Neural cell (in vitro differentiated cells): Measurements from ENCODE around the gene BAD. TPM values are rescaled to one million over a fixed set of nuclear protein-coding genes. Genes with fewer than 3 reads are reported as not detected.
A peak's percentile ranks its signal among the peaks of the same experiment; 100 is the strongest.

Experiments
- H2AFZ ChIP-seq: fragments of 200-600, 300-800 bp; sonication (generic), shearing (Covaris generic); 2 replicates; pipeline ENCODE4 v1.6.0; 2014; ENCODE audit warnings: low read depth, mild to moderate bottlenecking, antibody characterized with exemption, low read length, moderate library complexity
- H3F3A ChIP-seq: fragments of 200-600 bp; shearing (Covaris generic); 2 replicates; pipeline ENCODE4 v1.6.1; 2016; ENCODE audit warnings: mild to moderate bottlenecking, moderate library complexity, mixed read lengths, antibody characterized with exemption, low read length; ENCODE audit not compliant: insufficient read depth, poor library complexity, severe bottlenecking
- H3K27ac ChIP-seq: fragments of 200-600, 300-800 bp; sonication (generic), shearing (Covaris generic); 2 replicates; pipeline ENCODE4 v1.5.1; 2014; ENCODE audit warnings: mild to moderate bottlenecking, low read length, moderate library complexity
- H3K27me3 ChIP-seq: fragments of 300-800, 200-600 bp; sonication (generic), shearing (Covaris generic); 2 replicates; pipeline ENCODE4 v1.6.0; 2014; ENCODE audit warnings: mild to moderate bottlenecking, low read depth, low read length, moderate library complexity; ENCODE audit not compliant: insufficient read depth
- H3K36me3 ChIP-seq: fragments of 300-800, 200-600 bp; sonication (generic), shearing (Covaris generic); 2 replicates; pipeline ENCODE4 v1.5.1; 2014; ENCODE audit warnings: mild to moderate bottlenecking, antibody characterized with exemption, low read length, moderate library complexity; ENCODE audit not compliant: insufficient read depth
- H3K4me2 ChIP-seq: fragments of 300-800, 200-600 bp; sonication (generic), shearing (Covaris generic); 2 replicates; pipeline ENCODE4 v1.6.0; 2014; ENCODE audit warnings: mild to moderate bottlenecking, low read length
- H3K4me3 ChIP-seq: fragments of 300-800, 200-600 bp; sonication (generic), shearing (Covaris generic); 2 replicates; pipeline ENCODE4 v1.5.1; 2014; ENCODE audit warnings: mild to moderate bottlenecking, low read length, moderate library complexity
- H3K79me2 ChIP-seq: fragments of 200-600 bp; shearing (Covaris generic); replicated peaks from 2 replicates; pipeline ENCODE4 v1.6.0; 2014; ENCODE audit warnings: mild to moderate bottlenecking, low read length, moderate library complexity; ENCODE audit not compliant: insufficient read depth
- H3K9ac ChIP-seq: fragments of 300-800, 200-600 bp; sonication (generic), shearing (Covaris generic); 2 replicates; pipeline ENCODE4 v1.6.1; 2016; ENCODE audit warnings: mild to moderate bottlenecking, low read length, mixed read lengths
- H3K9me2 ChIP-seq: fragments of 200-600 bp; shearing (Covaris generic); 2 replicates; pipeline ENCODE4 v1.6.1; 2016; ENCODE audit warnings: mild to moderate bottlenecking, low read length, mixed read lengths; ENCODE audit not compliant: insufficient read depth
- H3K9me3 ChIP-seq: fragments of 200-600, 300-800 bp; sonication (generic), shearing (Covaris generic); 2 replicates; pipeline ENCODE4 v1.6.1; 2016; ENCODE audit warnings: mild to moderate bottlenecking, mixed run types, low read length, moderate library complexity, mixed read lengths
- H4K20me1 ChIP-seq: fragments of 200-600 bp; shearing (Covaris generic); 2 replicates; pipeline ENCODE4 v1.6.1; 2016; ENCODE audit warnings: mild to moderate bottlenecking, mixed run types; ENCODE audit not compliant: insufficient read depth
- EP300 ChIP-seq: fragments of 450-650 bp; conservative IDR thresholded peaks from 2 replicates; pipeline ENCODE4 v1.6.1; 2014; ENCODE audit warnings: antibody characterized with exemption, mild to moderate bottlenecking, moderate library complexity; ENCODE audit not compliant: poor library complexity, severe bottlenecking
- EZH2 ChIP-seq: fragments of 200-600, 300-800 bp; shearing (Covaris generic), sonication (generic); IDR thresholded peaks from 2 replicates; pipeline ENCODE4 v1.6.1; 2014; ENCODE audit warnings: antibody characterized with exemption, low read length, borderline replicate concordance, mild to moderate bottlenecking; ENCODE audit not compliant: insufficient read depth, poor library complexity, severe bottlenecking
- MXI1 ChIP-seq: fragments of 450-650 bp; conservative IDR thresholded peaks from 2 replicates; pipeline ENCODE4 v1.6.1; 2014; ENCODE audit warnings: antibody characterized with exemption, mild to moderate bottlenecking; ENCODE audit not compliant: poor library complexity, severe bottlenecking
- POLR2AphosphoS5 ChIP-seq: IDR thresholded peaks from 2 replicates; pipeline ENCODE4 v1.6.1; 2012
- RAD21 ChIP-seq: fragments of 450-650 bp; conservative IDR thresholded peaks from 2 replicates; pipeline ENCODE4 v1.6.1; 2014; ENCODE audit warnings: antibody characterized with exemption, mild to moderate bottlenecking, moderate library complexity
- SMC3 ChIP-seq: fragments of 450-650 bp; conservative IDR thresholded peaks from 2 replicates; pipeline ENCODE4 v1.6.1; 2014; ENCODE audit warnings: antibody characterized with exemption, mild to moderate bottlenecking, moderate library complexity; ENCODE audit not compliant: poor library complexity
- TAF1 ChIP-seq: IDR thresholded peaks from 2 replicates; pipeline ENCODE4 v1.6.1; 2012; ENCODE audit warnings: low read depth
- polyA plus RNA-seq: library from polyadenylated mRNA; depleted of rRNA; stranded (reverse); fragments of >200 nt; gene quantifications from 2 replicates; pipeline ENCODE4 v1.2.3, GENCODE V29; 2014
- TF ChIP-seq, protein P1 (sequence below): IDR thresholded peaks from 2 replicates; pipeline ENCODE4 v1.6.1; 2012; ENCODE audit warnings: borderline replicate concordance
- TF ChIP-seq, protein P2 (sequence below): fragments of 450-650 bp; IDR thresholded peaks from 2 replicates; pipeline ENCODE4 v1.5.1; 2014; ENCODE audit warnings: antibody characterized with exemption, mild to moderate bottlenecking, moderate library complexity; ENCODE audit not compliant: poor library complexity, severe bottlenecking

The BAD gene
- polyA plus RNA-seq, 1 donor from 2014 or later = 219 TPM

DNA sequence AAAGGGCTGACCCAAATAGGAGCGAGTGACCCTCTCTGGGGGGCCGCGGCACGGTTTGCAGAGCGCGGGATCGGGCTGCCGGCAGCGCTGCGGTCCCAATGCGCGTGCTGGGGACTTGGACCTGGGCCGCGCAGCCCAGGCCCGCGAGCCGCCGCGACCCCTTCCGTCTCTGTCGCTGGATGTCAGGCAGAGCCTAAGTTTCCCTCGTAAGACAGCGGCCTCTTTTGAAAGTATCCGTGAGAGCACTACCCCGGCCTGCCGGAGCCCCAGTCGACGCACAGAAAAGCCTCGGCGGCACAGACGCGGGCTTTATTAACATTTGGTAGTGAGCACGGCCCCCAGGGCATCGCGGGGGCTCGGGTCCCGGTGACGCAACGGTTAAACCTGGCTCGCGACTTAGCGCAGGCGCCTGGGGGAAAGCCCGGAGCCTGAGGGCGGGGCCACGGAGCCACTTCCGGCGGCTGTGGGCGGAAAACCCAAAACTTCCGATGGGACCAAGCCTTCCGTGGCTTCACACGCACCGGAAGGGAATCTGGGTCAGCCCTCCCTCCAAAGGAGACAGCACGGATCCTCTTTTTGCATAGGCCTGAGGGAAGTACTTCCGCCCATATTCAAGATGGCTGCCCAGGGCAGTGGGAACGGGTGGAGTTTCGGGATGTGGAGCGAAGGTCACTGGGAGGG, 14.8 kb downstream of the BAD start:
- Histone ChIP-seq H2AFZ (peak overlapping the region; percentile 45), H3K9me3 (no peaks in the 10 kb centered on the region), H3K79me2 (no peaks in the 10 kb centered on the region), H4K20me1 (no peaks in the 10 kb centered on the region), H3K36me3 (no peaks in the 10 kb centered on the region), H3K4me2 (peak overlapping the region; percentile 97), H3K9ac (peak overlapping the region; percentile 87), H3K9me2 (no peaks in the 10 kb centered on the region), H3K4me3 (peak overlapping the region; percentile 96), H3K27ac (peak overlapping the region; percentile 87), H3K27me3 (no peaks in the 10 kb centered on the region), H3F3A (peaks cover 6% of the 10 kb centered on the region)
- TF ChIP-seq EP300 (peak; percentile 39), RAD21 (peak; percentile 70), TAF1 (peak; percentile 49), SMC3 (peak; percentile 70), POLR2AphosphoS5 (peak; percentile 76), MXI1 (peak; percentile 71), EZH2 (no peak)
- TF ChIP-seq, protein P1, sequence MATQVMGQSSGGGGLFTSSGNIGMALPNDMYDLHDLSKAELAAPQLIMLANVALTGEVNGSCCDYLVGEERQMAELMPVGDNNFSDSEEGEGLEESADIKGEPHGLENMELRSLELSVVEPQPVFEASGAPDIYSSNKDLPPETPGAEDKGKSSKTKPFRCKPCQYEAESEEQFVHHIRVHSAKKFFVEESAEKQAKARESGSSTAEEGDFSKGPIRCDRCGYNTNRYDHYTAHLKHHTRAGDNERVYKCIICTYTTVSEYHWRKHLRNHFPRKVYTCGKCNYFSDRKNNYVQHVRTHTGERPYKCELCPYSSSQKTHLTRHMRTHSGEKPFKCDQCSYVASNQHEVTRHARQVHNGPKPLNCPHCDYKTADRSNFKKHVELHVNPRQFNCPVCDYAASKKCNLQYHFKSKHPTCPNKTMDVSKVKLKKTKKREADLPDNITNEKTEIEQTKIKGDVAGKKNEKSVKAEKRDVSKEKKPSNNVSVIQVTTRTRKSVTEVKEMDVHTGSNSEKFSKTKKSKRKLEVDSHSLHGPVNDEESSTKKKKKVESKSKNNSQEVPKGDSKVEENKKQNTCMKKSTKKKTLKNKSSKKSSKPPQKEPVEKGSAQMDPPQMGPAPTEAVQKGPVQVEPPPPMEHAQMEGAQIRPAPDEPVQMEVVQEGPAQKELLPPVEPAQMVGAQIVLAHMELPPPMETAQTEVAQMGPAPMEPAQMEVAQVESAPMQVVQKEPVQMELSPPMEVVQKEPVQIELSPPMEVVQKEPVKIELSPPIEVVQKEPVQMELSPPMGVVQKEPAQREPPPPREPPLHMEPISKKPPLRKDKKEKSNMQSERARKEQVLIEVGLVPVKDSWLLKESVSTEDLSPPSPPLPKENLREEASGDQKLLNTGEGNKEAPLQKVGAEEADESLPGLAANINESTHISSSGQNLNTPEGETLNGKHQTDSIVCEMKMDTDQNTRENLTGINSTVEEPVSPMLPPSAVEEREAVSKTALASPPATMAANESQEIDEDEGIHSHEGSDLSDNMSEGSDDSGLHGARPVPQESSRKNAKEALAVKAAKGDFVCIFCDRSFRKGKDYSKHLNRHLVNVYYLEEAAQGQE = no peak
- TF ChIP-seq, protein P2, sequence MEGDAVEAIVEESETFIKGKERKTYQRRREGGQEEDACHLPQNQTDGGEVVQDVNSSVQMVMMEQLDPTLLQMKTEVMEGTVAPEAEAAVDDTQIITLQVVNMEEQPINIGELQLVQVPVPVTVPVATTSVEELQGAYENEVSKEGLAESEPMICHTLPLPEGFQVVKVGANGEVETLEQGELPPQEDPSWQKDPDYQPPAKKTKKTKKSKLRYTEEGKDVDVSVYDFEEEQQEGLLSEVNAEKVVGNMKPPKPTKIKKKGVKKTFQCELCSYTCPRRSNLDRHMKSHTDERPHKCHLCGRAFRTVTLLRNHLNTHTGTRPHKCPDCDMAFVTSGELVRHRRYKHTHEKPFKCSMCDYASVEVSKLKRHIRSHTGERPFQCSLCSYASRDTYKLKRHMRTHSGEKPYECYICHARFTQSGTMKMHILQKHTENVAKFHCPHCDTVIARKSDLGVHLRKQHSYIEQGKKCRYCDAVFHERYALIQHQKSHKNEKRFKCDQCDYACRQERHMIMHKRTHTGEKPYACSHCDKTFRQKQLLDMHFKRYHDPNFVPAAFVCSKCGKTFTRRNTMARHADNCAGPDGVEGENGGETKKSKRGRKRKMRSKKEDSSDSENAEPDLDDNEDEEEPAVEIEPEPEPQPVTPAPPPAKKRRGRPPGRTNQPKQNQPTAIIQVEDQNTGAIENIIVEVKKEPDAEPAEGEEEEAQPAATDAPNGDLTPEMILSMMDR = peak; percentile 62

DNA sequence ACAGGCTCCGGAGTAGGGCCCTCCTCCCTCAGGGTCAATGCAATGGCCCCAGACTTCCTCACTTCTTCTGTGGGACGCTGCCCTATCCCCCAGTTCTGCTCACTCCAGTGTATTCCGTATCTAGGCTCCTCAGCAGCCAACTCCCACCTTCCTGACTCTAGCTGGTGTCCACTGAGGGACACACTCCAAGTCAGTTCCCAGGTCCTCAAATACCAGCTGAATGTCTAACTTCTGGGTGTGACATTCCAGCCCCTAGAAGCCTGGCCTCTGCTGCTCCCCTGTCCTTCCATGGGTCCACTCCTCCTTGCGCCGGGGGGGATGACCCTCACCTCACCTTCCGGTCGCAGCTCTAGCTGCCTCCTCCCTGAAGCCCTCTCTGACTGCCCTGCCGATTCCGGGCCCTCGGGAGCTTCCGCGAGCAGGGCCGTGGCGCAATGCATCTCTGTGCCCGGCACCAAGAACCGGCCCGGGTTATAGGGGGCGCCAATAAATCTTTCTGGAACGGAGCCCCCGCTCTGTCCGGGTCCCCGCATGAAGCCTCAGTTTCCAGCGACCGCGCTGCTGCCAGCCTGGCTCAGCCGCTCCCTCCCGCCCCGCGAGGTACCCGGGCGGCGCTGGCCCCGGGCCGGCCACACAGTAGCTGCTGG, 15.4 kb downstream of the BAD start:
- peak overlapping the region; percentile 87 for H3K27ac ChIP-seq
- peak overlapping the region; percentile 45 for H2AFZ ChIP-seq
- H3F3A ChIP-seq = peaks cover 6% of the 10 kb centered on the region
- no peaks in the 10 kb centered on the region for H3K9me2 ChIP-seq
- peak overlapping the region; percentile 96 for H3K4me3 ChIP-seq
- no peaks in the 10 kb centered on the region for H3K9me3 ChIP-seq
- H3K27me3 ChIP-seq = no peaks in the 10 kb centered on the region
- H4K20me1 ChIP-seq = no peaks in the 10 kb centered on the region
- peak overlapping the region; percentile 87 for H3K9ac ChIP-seq
- peak overlapping the region; percentile 89 for H3K4me2 ChIP-seq
- H3K79me2 ChIP-seq = no peaks in the 10 kb centered on the region
- TF ChIP-seq MXI1 (no peak), TAF1 (no peak), EP300 (no peak), RAD21 (no peak), POLR2AphosphoS5 (no peak), SMC3 (no peak), EZH2 (no peak)
- TF ChIP-seq, protein P2 = no peak
- TF ChIP-seq, protein P1 = no peak
- no peaks in the 10 kb centered on the region for H3K36me3 ChIP-seq
